ENCODE data around the gene LYST. TPM values are rescaled to one million over a fixed set of nuclear protein-coding genes. Genes with fewer than 3 reads are reported as not detected.

The LYST gene
- total and polyA plus RNA-seq, 12 donors = 6.7 to 48.0 (median 19.0) TPM

- 95 to 98% (median 97%) methylated on average over 1 of the region's 1 CpG for WGBS, 4 donors
- Histone ChIP-seq H3K27me3 (no peaks in the 10 kb centered on the region), H3K36me3 (replicated peaks in 1 of 2) (peaks cover 0 to 2% of the 10 kb centered on the region in 2 donors), H3K4me1 (replicated peaks in 1 of 2) (peaks cover 0 to under 1% of the 10 kb centered on the region in 2 donors), H3K9me3 (replicated peaks in 1 of 3) (no peaks in the 10 kb centered on the region), H3K27ac (no peak overlapping the region), H3K4me3 (no peak overlapping the region)
- no peak for DNase-seq
- intact Hi-C loops (cut with DNase I) = no loop called here
- TF ChIP-seq CTCF (IDR thresholded peaks at IDR 0.05) (no peak), POLR2A (IDR thresholded peaks at IDR 0.05) (no peak)
Observed at GRCh38 chr1:235825229-235825628, 41.5 kb downstream of the LYST start.

GRCh38 chr1:235823684-235824083 is 43.0 kb downstream of the LYST start:
- peaks cover 5 to 9% of the 10 kb centered on the region in 2 donors for H3K4me1 ChIP-seq (replicated peaks in 1 of 2)
- no peaks in the 10 kb centered on the region for H3K27me3 ChIP-seq
- H3K27ac ChIP-seq = no peak overlapping the region
- no peak for DNase-seq
- H3K9me3 ChIP-seq (replicated peaks in 1 of 3) = no peaks in the 10 kb centered on the region
- WGBS, 4 donors = 93 to 95% (median 93%) methylated on average over 5 of the region's 5 CpGs
- intact Hi-C loops (cut with DNase I) = no loop called here
- no peak for TF ChIP-seq CTCF (IDR thresholded peaks at IDR 0.05)
- TF ChIP-seq POLR2A (IDR thresholded peaks at IDR 0.05) = no peak
- no peak overlapping the region for H3K4me3 ChIP-seq
- no peaks in the 10 kb centered on the region for H3K36me3 ChIP-seq (replicated peaks in 1 of 2)

GRCh38 chr1:235822685-235823084 is 44.0 kb downstream of the LYST start:
- DNase-seq = no peak
- H3K27ac ChIP-seq = no peak overlapping the region
- H3K4me1 ChIP-seq (replicated peaks in 1 of 2) = peaks cover 5 to 9% of the 10 kb centered on the region in 2 donors
- H3K4me3 ChIP-seq = no peak overlapping the region
- no peaks in the 10 kb centered on the region for H3K36me3 ChIP-seq (replicated peaks in 1 of 2)
- no peaks in the 10 kb centered on the region for H3K27me3 ChIP-seq
- TF ChIP-seq POLR2A (IDR thresholded peaks at IDR 0.05) = no peak
- no peak for TF ChIP-seq CTCF (IDR thresholded peaks at IDR 0.05)
- no peaks in the 10 kb centered on the region for H3K9me3 ChIP-seq (replicated peaks in 1 of 3)
- intact Hi-C loops (cut with DNase I) = no loop called here

GRCh38 chr1:235821361-235821981 is 45.2 kb downstream of the LYST start:
- 75 to 80% (median 77%) methylated on average over 3 of the region's 3 CpGs for WGBS, 4 donors
- no peak for DNase-seq
- Histone ChIP-seq H3K4me3 (no peak overlapping the region), H3K27ac (no peak overlapping the region), H3K36me3 (replicated peaks in 1 of 2) (no peaks in the 10 kb centered on the region), H3K4me1 (replicated peaks in 1 of 2) (peaks cover 5 to 9% of the 10 kb centered on the region in 2 donors), H3K9me3 (replicated peaks in 1 of 3) (no peaks in the 10 kb centered on the region), H3K27me3 (no peaks in the 10 kb centered on the region)
- TF ChIP-seq CTCF (IDR thresholded peaks at IDR 0.05) = no peak
- TF ChIP-seq POLR2A (IDR thresholded peaks at IDR 0.05) = no peak
- intact Hi-C loops (cut with DNase I) = no loop called here
